ENCODE results near the gene AARS2. TPM values are rescaled to one million over a fixed set of nuclear protein-coding genes. Genes with fewer than 3 reads are reported as not detected.
A peak's percentile ranks its signal among the peaks of the same experiment; 100 is the strongest.

AARS2 gene
- polyA plus RNA-seq, 2 of the 4 experiments (the other 2 are of a cell fraction) = 4.3 to 6.2 TPM

- no peak for DNase-seq (ENCODE audit: low read depth in 1 of 2, low spot score in 1 of 2)
- ATAC-seq = no peak
- TF ChIP-seq FOSB (CRISPR knock-in tag; IDR thresholded peaks at IDR 0.05) (no peak), EHMT2 (IDR thresholded peaks at IDR 0.05; ENCODE audit: low read depth) (no peak), JUNB (IDR thresholded peaks at IDR 0.05) (no peak), ZC3H11A (IDR thresholded peaks at IDR 0.05) (no peak), EHF (CRISPR knock-in tag; IDR thresholded peaks at IDR 0.05) (no peak), SMC3 (IDR thresholded peaks at IDR 0.05) (no peak), FOSL2 (IDR thresholded peaks at IDR 0.05) (no peak), FOSL2 (CRISPR knock-in tag; IDR thresholded peaks at IDR 0.05) (no peak), CHD2 (IDR thresholded peaks at IDR 0.05; ENCODE audit: low read length, partially characterized antibody) (no peak)
- H3K27ac ChIP-seq = no peak overlapping the region
- WGBS (ENCODE audit: missing lambda C conversion rate) = 3% methylated on average over 2 of the region's 2 CpGs
- POLR2A ChIA-PET = no interaction called here
- no peak for FAIRE-seq
- H3K9me3 ChIP-seq = no peaks in the 10 kb centered on the region
- no peak overlapping the region for H3K4me2 ChIP-seq
- no peak overlapping the region for H3K4me3 ChIP-seq
- no peaks in the 10 kb centered on the region for H3K4me1 ChIP-seq
- CTCF ChIA-PET = interaction anchor here (5.4 kb wide), 1 partner anchor 19 kb away, joined by 25 read pairs; no protein-coding TSS in a partner anchor
Measured at GRCh38 chr6:44286747-44287146, 26.4 kb downstream of the AARS2 start.

- DNase-seq (ENCODE audit: low read depth in 1 of 2, low spot score in 1 of 2) (no peak), FAIRE-seq (no peak), ATAC-seq (no peak)
- 60% methylated on average over 1 of the region's 12 CpGs for WGBS (ENCODE audit: missing lambda C conversion rate)
- H3K4me3 ChIP-seq = no peak overlapping the region
- no peak overlapping the region for H3K27ac ChIP-seq
- no peak overlapping the region for H3K4me2 ChIP-seq
- POLR2A ChIA-PET = no interaction called here
- TF ChIP-seq CHD4 (IDR thresholded peaks at IDR 0.05; ENCODE audit: borderline replicate concordance) = no peak
- no peak for TF ChIP-seq FOSL2 (IDR thresholded peaks at IDR 0.05)
- no peak for TF ChIP-seq FOSL2 (CRISPR knock-in tag; IDR thresholded peaks at IDR 0.05)
- no peak for TF ChIP-seq JUNB (IDR thresholded peaks at IDR 0.05)
- TF ChIP-seq PHF8 (IDR thresholded peaks at IDR 0.05; ENCODE audit: borderline replicate concordance, low read depth) = no peak
- TF ChIP-seq SMC3 (IDR thresholded peaks at IDR 0.05) = no peak
- TF ChIP-seq SREBF2 (IDR thresholded peaks at IDR 0.05) = no peak
- TF ChIP-seq RARB (CRISPR knock-in tag; IDR thresholded peaks at IDR 0.05) = no peak
- TF ChIP-seq NPAS2 (CRISPR knock-in tag; IDR thresholded peaks at IDR 0.05; ENCODE audit: borderline replicate concordance) = no peak
- TF ChIP-seq ZNF302 (CRISPR knock-in tag; IDR thresholded peaks at IDR 0.05) = no peak
- TF ChIP-seq, protein P1, sequence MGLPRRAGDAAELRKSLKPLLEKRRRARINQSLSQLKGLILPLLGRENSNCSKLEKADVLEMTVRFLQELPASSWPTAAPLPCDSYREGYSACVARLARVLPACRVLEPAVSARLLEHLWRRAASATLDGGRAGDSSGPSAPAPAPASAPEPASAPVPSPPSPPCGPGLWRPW (IDR thresholded peaks at IDR 0.05) = no peak
- no peak for TF ChIP-seq ZFP36 (IDR thresholded peaks at IDR 0.05; ENCODE audit: borderline replicate concordance, partially characterized antibody)
- TF ChIP-seq CBX2 (IDR thresholded peaks at IDR 0.05; ENCODE audit: borderline replicate concordance, low read depth) = no peak
- TF ChIP-seq GATA3 (IDR thresholded peaks at IDR 0.05; ENCODE audit: borderline replicate concordance) = no peak
- TF ChIP-seq POLR2A (IDR thresholded peaks at IDR 0.05; ENCODE audit: low read length) = no peak
- TF ChIP-seq POLR2AphosphoS2 (conservative IDR thresholded peaks at IDR 0.05; ENCODE audit: low read length) = no peak
- no peak for TF ChIP-seq EHMT2 (IDR thresholded peaks at IDR 0.05; ENCODE audit: low read depth)
- TF ChIP-seq, protein P2, sequence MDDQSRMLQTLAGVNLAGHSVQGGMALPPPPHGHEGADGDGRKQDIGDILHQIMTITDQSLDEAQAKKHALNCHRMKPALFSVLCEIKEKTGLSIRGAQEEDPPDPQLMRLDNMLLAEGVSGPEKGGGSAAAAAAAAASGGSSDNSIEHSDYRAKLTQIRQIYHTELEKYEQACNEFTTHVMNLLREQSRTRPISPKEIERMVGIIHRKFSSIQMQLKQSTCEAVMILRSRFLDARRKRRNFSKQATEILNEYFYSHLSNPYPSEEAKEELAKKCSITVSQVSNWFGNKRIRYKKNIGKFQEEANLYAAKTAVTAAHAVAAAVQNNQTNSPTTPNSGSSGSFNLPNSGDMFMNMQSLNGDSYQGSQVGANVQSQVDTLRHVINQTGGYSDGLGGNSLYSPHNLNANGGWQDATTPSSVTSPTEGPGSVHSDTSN (IDR thresholded peaks at IDR 0.05) = no peak
- TF ChIP-seq TP53 (CRISPR knock-in tag; IDR thresholded peaks at IDR 0.05) = no peak
- no peak for TF ChIP-seq MAX (IDR thresholded peaks at IDR 0.05)
- no peaks in the 10 kb centered on the region for H3K4me1 ChIP-seq
- no peaks in the 10 kb centered on the region for H3K9me3 ChIP-seq
- CTCF ChIA-PET = interaction anchor here (0.8 to 5.4 kb wide), 2 partner anchors 18 kb away, joined by 3 to 25 read pairs; no protein-coding TSS in a partner anchor
Measured at GRCh38 chr6:44286285-44286565, 26.9 kb downstream of the AARS2 start.

- WGBS (ENCODE audit: missing lambda C conversion rate) = 44% methylated on average over 11 of the region's 25 CpGs
- ATAC-seq (0 out of 6 replicates have a peak, but pooled peaks of 1 of the 2 experiments have one; percentile 42), FAIRE-seq (no peak), DNase-seq (ENCODE audit: low read depth in 1 of 2, low spot score in 1 of 2) (no peak)
- TF ChIP-seq, protein P3, sequence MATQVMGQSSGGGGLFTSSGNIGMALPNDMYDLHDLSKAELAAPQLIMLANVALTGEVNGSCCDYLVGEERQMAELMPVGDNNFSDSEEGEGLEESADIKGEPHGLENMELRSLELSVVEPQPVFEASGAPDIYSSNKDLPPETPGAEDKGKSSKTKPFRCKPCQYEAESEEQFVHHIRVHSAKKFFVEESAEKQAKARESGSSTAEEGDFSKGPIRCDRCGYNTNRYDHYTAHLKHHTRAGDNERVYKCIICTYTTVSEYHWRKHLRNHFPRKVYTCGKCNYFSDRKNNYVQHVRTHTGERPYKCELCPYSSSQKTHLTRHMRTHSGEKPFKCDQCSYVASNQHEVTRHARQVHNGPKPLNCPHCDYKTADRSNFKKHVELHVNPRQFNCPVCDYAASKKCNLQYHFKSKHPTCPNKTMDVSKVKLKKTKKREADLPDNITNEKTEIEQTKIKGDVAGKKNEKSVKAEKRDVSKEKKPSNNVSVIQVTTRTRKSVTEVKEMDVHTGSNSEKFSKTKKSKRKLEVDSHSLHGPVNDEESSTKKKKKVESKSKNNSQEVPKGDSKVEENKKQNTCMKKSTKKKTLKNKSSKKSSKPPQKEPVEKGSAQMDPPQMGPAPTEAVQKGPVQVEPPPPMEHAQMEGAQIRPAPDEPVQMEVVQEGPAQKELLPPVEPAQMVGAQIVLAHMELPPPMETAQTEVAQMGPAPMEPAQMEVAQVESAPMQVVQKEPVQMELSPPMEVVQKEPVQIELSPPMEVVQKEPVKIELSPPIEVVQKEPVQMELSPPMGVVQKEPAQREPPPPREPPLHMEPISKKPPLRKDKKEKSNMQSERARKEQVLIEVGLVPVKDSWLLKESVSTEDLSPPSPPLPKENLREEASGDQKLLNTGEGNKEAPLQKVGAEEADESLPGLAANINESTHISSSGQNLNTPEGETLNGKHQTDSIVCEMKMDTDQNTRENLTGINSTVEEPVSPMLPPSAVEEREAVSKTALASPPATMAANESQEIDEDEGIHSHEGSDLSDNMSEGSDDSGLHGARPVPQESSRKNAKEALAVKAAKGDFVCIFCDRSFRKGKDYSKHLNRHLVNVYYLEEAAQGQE (IDR thresholded peaks at IDR 0.05) = peak; percentile 84
- no peak for TF ChIP-seq ESRRA (IDR thresholded peaks at IDR 0.05; ENCODE audit: borderline replicate concordance, low read length)
- ChIA-PET CTCF (interaction anchor here (0.8 to 5.4 kb wide), 2 partner anchors 18 to 19 kb away, joined by 3 to 25 read pairs; no protein-coding TSS in a partner anchor), POLR2A (no interaction called here)
- Histone ChIP-seq H3K4me1 (no peaks in the 10 kb centered on the region), H3K4me2 (no peak overlapping the region), H3K27ac (no peak overlapping the region), H3K9me3 (no peaks in the 10 kb centered on the region), H3K4me3 (no peak overlapping the region)
Measured at GRCh38 chr6:44285552-44286284, 27.4 kb downstream of the AARS2 start.
